Glutamatergic neuron (in vitro differentiated cells): Measurements from ENCODE around the gene MRPL50. TPM values are rescaled to one million over a fixed set of nuclear protein-coding genes. Genes with fewer than 3 reads are reported as not detected.

ENCODE experiments used
- DNase-seq: peaks from one replicate; pipeline ENCODE4 v3.0.0; 2022
- H3K27ac Mint-ChIP-seq: one replicate; pipeline ENCODE4 v1.8.0; 2020; ENCODE audit warnings: mild to moderate bottlenecking, mixed read lengths, inconsistent platforms; ENCODE audit not compliant: unreplicated experiment
- H3K27me3 Mint-ChIP-seq: one replicate; pipeline ENCODE4 v1.8.0; 2020; ENCODE audit warnings: mild to moderate bottlenecking, moderate library complexity, mixed read lengths, inconsistent platforms; ENCODE audit not compliant: unreplicated experiment
- H3K36me3 Mint-ChIP-seq: one replicate; pipeline ENCODE4 v1.8.0; 2020; ENCODE audit warnings: mild to moderate bottlenecking, mixed read lengths, inconsistent platforms; ENCODE audit not compliant: unreplicated experiment
- H3K4me1 Mint-ChIP-seq: one replicate; pipeline ENCODE4 v1.8.0; 2020; ENCODE audit warnings: mild to moderate bottlenecking, low read depth, mixed read lengths, inconsistent platforms; ENCODE audit not compliant: unreplicated experiment
- H3K4me3 Mint-ChIP-seq: one replicate; pipeline ENCODE4 v1.8.0; 2020; ENCODE audit warnings: mild to moderate bottlenecking, mixed read lengths, inconsistent platforms; ENCODE audit not compliant: unreplicated experiment
- H3K9me3 Mint-ChIP-seq: one replicate; pipeline ENCODE4 v1.8.0; 2020; ENCODE audit warnings: mild to moderate bottlenecking, moderate library complexity, mixed read lengths, inconsistent platforms; ENCODE audit not compliant: unreplicated experiment
- CTCF ChIP-seq: fragments of 200-600 bp; sonication (generic); IDR thresholded peaks from one replicate; pipeline ENCODE4 v1.5.0; 2021; ENCODE audit not compliant: partially characterized antibody, unreplicated experiment
- total RNA-seq: library from RNA; stranded (reverse); fragmentation: NEBNext Ultra II Directional; extraction: Animal tissue kit (Norgen Biotek cat#: 25700); gene quantifications from one replicate; pipeline ENCODE4 v1.2.1, GENCODE V29; 2021; ENCODE audit not compliant: unreplicated experiment

The MRPL50 gene
- total RNA-seq, 1 donor from 2014 or later: 15.4 TPM

- no peaks in the 10 kb centered on the region for H3K36me3 Mint-ChIP-seq
- H3K27ac Mint-ChIP-seq: no peak overlapping the region
- TF ChIP-seq CTCF: no peak
- DNase-seq: no peak
- H3K4me3 Mint-ChIP-seq: no peak overlapping the region
- H3K4me1 Mint-ChIP-seq: peaks cover 4% of the 10 kb centered on the region
- no peaks in the 10 kb centered on the region for H3K9me3 Mint-ChIP-seq
- H3K27me3 Mint-ChIP-seq: no peaks in the 10 kb centered on the region
These were observed 48.1 kb downstream of the MRPL50 start for GRCh38 chr9:101350285-101350684.

GRCh38 chr9:101342595-101342994 lies 55.8 kb downstream of the MRPL50 start:
- Mint-ChIP-seq H3K9me3 (no peaks in the 10 kb centered on the region), H3K36me3 (no peaks in the 10 kb centered on the region), H3K27ac (no peak overlapping the region), H3K4me1 (no peaks in the 10 kb centered on the region), H3K27me3 (peaks cover 1% of the 10 kb centered on the region), H3K4me3 (no peak overlapping the region)
- no peak for DNase-seq
- TF ChIP-seq CTCF: no peak

GRCh38 chr9:101341958-101342357 lies 56.5 kb downstream of the MRPL50 start:
- TF ChIP-seq CTCF: no peak
- no peaks in the 10 kb centered on the region for H3K9me3 Mint-ChIP-seq
- H3K4me3 Mint-ChIP-seq: no peak overlapping the region
- H3K4me1 Mint-ChIP-seq: no peaks in the 10 kb centered on the region
- no peaks in the 10 kb centered on the region for H3K36me3 Mint-ChIP-seq
- DNase-seq: no peak
- H3K27ac Mint-ChIP-seq: no peak overlapping the region
- H3K27me3 Mint-ChIP-seq: peaks cover 1% of the 10 kb centered on the region

Other genes starting within 250 kb of the MRPL50 start
- gene BAAT, start 13.6 kb downstream of the MRPL50 start, total RNA-seq: 0.54 TPM
- gene ZNF189, start 233 bp upstream of the MRPL50 start, total RNA-seq: 30.1 TPM
- gene ALDOB, start 37.2 kb upstream of the MRPL50 start, total RNA-seq: not detected
- 65.5 TPM for gene RNF20, start 135.2 kb upstream of the MRPL50 start, total RNA-seq
- gene PPP3R2, start 196.4 kb upstream of the MRPL50 start, total RNA-seq: not detected